Ovary (tissue), 3 donors: ENCODE results near the gene YIPF3.

ENCODE experiments used
- CTCF ChIP-seq, 3 donors: fragments of 450-650 bp in 2 of 3; fragments of 200-600 bp in 1 of 3; IDR thresholded peaks; one replicate each; pipeline versions ENCODE4 v1.5.1 to v1.8.0; 2016 to 2022; ENCODE audit warnings: antibody characterized with exemption in 3 of 3, mild to moderate bottlenecking in 1 of 3
- EP300 ChIP-seq: sonication (generic); formaldehyde crosslinking; IDR thresholded peaks from one replicate; pipeline ENCODE4 v1.6.1; 2017; ENCODE audit warnings: antibody characterized with exemption
- donor health status: DM: no; HTN: no; CAD: no.

DNA sequence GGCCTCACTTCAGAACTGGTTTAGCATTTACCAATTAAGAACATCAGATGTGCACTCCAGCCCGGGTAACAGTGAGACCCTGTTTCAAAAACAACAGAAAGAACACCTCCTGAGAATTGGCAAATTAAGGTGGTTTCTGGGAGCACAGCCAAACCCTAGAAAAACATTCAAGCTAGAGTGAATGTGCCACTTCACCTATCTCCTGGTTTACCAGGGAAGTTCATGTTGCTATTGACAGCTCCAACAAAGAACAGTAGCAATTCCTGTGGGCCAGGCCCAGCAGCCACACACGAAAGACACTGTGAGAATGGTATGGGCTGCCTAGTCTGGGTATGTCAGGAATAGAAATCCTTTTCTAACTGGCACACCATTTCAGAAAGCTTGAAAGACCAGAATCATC, 5.1 kb upstream of the YIPF3 start:
- TF ChIP-seq EP300 (no peak), CTCF (IDR thresholded peaks at IDR 0.05) (no peak)
